Measurements from ENCODE around the gene RHOD. TPM values are rescaled to one million over a fixed set of nuclear protein-coding genes. Genes with fewer than 3 reads are reported as not detected.

Gene RHOD
- total and polyA plus RNA-seq, 9 of the 15 experiments (the other 6 are each of a cell fraction or from before 2014, with no cell fraction given), result not detected

- peak overlapping the region; percentile 91 for H3K27ac ChIP-seq (ENCODE audit: extremely low read depth, low read depth, low read length)
- intact Hi-C loops (cut with micrococcal nuclease) (loop anchor here (2.0 kb wide), 1 partner anchor 121 kb away; no protein-coding TSS in a partner anchor), in situ Hi-C loops (cut with MboI) (no loop called here)
- WGBS (ENCODE audit: insufficient coverage, low coverage, missing lambda C conversion rate), result under 1% methylated on average over 29 of the region's 61 CpGs
- peaks cover 10% of the 10 kb centered on the region; the same call in 1 of the 3 replicates for H3K36me3 ChIP-seq (ENCODE audit: control insufficient read depth, insufficient read depth, low read length)
- H3K27me3 ChIP-seq (ENCODE audit: control insufficient read depth in 2 of 2, insufficient read depth in 2 of 2, low read length in 2 of 2), result no peaks in the 10 kb centered on the region
- CTCF ChIA-PET (ENCODE audit: low intra/inter-chr PET ratio), result no interaction called here
- BruUV-seq (replicated peaks), result no TSS peak
- ATAC-seq, result peak; percentile 72
- FAIRE-seq, result peak; percentile 15
- H4K20me1 ChIP-seq (replicated peaks; ENCODE audit: control insufficient read depth, insufficient read depth, low read length), result peaks cover 10% of the 10 kb centered on the region; the same call in 1 of the 2 replicates
- H2AFZ ChIP-seq (ENCODE audit: low read depth, low read length), result peak overlapping the region; percentile 84
- peak overlapping the region; percentile 55 for H3K4me3 ChIP-seq
- H3K9me3 ChIP-seq (replicated peaks; ENCODE audit: control insufficient read depth, insufficient read depth, low read depth, low read length), result no peaks in the 10 kb centered on the region
- no peaks in the 10 kb centered on the region for H3K9me1 ChIP-seq (ENCODE audit: control insufficient read depth, insufficient read depth, low read length)
- H3K4me1 ChIP-seq (replicated peaks in 1 of 2; ENCODE audit: control insufficient read depth in 2 of 2, insufficient read depth in 2 of 2, low read length in 2 of 2), result peaks cover 0 to 29% of the 10 kb centered on the region in 2 experiments; a peak in 4 of 5 replicates
- H3K4me2 ChIP-seq (ENCODE audit: insufficient read depth, low read length), result peak overlapping the region; percentile 76
- POLR2A ChIA-PET, result interaction anchor here (0.6 to 1.3 kb wide), 6 partner anchors 20 to 749 kb away, joined by 3 to 5 read pairs (median 3); no protein-coding TSS in a partner anchor
- H3K9ac ChIP-seq (ENCODE audit: insufficient read depth in 1 of 2, low read depth in 2 of 2, low read length in 2 of 2), result peak overlapping the region; percentile 92 to 100
- H3K79me2 ChIP-seq (ENCODE audit: control insufficient read depth, insufficient read depth, low read length), result peaks cover 56% of the 10 kb centered on the region
- DNase-seq (ENCODE audit: extremely low read depth in 1 of 4, low spot score in 3 of 4), result peak in 3 of 4 experiments; percentile 41 to 73 (median 63)
- TF ChIP-seq, protein P1, sequence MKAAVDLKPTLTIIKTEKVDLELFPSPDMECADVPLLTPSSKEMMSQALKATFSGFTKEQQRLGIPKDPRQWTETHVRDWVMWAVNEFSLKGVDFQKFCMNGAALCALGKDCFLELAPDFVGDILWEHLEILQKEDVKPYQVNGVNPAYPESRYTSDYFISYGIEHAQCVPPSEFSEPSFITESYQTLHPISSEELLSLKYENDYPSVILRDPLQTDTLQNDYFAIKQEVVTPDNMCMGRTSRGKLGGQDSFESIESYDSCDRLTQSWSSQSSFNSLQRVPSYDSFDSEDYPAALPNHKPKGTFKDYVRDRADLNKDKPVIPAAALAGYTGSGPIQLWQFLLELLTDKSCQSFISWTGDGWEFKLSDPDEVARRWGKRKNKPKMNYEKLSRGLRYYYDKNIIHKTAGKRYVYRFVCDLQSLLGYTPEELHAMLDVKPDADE (conservative IDR thresholded peaks at IDR 0.05; ENCODE audit: control insufficient read depth, low read depth, low read length), result peak; percentile 59; the same call in 1 of the 2 replicates
- TF ChIP-seq, protein P2, sequence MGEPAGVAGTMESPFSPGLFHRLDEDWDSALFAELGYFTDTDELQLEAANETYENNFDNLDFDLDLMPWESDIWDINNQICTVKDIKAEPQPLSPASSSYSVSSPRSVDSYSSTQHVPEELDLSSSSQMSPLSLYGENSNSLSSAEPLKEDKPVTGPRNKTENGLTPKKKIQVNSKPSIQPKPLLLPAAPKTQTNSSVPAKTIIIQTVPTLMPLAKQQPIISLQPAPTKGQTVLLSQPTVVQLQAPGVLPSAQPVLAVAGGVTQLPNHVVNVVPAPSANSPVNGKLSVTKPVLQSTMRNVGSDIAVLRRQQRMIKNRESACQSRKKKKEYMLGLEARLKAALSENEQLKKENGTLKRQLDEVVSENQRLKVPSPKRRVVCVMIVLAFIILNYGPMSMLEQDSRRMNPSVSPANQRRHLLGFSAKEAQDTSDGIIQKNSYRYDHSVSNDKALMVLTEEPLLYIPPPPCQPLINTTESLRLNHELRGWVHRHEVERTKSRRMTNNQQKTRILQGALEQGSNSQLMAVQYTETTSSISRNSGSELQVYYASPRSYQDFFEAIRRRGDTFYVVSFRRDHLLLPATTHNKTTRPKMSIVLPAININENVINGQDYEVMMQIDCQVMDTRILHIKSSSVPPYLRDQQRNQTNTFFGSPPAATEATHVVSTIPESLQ (CRISPR knock-in tag; IDR thresholded peaks at IDR 0.05), result no peak
- TF ChIP-seq ZNF584 (CRISPR knock-in tag; IDR thresholded peaks at IDR 0.05; ENCODE audit: low read depth) (0 out of 2 replicates have a peak, but pooled peaks have one; percentile 44), HMGN3 (IDR thresholded peaks at IDR 0.05; ENCODE audit: borderline replicate concordance, extremely low read depth, insufficient read length, low read depth, low read length) (peak; percentile 78), NONO (IDR thresholded peaks at IDR 0.05; ENCODE audit: low read depth in 2 of 2, low read length in 1 of 2) (peak in 1 of 2 experiments; percentile 48; a peak in 1 of 4 replicates), SAP30 (IDR thresholded peaks at IDR 0.05; ENCODE audit: borderline replicate concordance, insufficient read depth, low read depth, low read length, poor library complexity, severe bottlenecking) (peak; percentile 57), CXXC5 (CRISPR knock-in tag; IDR thresholded peaks at IDR 0.05) (peak; percentile 40), POLR2B (IDR thresholded peaks at IDR 0.05; ENCODE audit: low read depth, partially characterized antibody) (no peak), RFX1 (IDR thresholded peaks at IDR 0.05) (no peak), GATAD2B (IDR thresholded peaks at IDR 0.05; ENCODE audit: borderline replicate concordance) (peak; percentile 70; the same call in 1 of the 2 replicates), ZBTB7A (IDR thresholded peaks at IDR 0.05; ENCODE audit: borderline replicate concordance, control insufficient read depth, low read depth, low read length) (peak; percentile 79; the same call in 1 of the 2 replicates)
- TF ChIP-seq, protein P3, sequence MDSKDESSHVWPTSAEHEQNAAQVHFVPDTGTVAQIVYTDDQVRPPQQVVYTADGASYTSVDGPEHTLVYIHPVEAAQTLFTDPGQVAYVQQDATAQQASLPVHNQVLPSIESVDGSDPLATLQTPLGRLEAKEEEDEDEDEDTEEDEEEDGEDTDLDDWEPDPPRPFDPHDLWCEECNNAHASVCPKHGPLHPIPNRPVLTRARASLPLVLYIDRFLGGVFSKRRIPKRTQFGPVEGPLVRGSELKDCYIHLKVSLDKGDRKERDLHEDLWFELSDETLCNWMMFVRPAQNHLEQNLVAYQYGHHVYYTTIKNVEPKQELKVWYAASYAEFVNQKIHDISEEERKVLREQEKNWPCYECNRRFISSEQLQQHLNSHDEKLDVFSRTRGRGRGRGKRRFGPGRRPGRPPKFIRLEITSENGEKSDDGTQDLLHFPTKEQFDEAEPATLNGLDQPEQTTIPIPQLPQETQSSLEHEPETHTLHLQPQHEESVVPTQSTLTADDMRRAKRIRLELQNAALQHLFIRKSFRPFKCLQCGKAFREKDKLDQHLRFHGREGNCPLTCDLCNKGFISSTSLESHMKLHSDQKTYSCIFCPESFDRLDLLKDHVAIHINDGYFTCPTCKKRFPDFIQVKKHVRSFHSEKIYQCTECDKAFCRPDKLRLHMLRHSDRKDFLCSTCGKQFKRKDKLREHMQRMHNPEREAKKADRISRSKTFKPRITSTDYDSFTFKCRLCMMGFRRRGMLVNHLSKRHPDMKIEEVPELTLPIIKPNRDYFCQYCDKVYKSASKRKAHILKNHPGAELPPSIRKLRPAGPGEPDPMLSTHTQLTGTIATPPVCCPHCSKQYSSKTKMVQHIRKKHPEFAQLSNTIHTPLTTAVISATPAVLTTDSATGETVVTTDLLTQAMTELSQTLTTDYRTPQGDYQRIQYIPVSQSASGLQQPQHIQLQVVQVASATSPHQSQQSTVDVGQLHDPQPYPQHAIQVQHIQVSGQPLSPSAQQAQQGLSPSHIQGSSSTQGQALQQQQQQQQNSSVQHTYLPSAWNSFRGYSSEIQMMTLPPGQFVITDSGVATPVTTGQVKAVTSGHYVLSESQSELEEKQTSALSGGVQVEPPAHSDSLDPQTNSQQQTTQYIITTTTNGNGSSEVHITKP (IDR thresholded peaks at IDR 0.05; ENCODE audit: partially characterized antibody), result peak; percentile 23
Measured at GRCh38 chr11:67119585-67120391, 63.1 kb downstream of the RHOD start.

Measured in K562 (cell line).